C4-2B (cell line): Measurements from ENCODE around the gene PRR36.

Source experiments
- H3K27ac ChIP-seq: fragments of 450-650 bp; 2 replicates; pipeline ENCODE4 v1.5.1; 2017
- ZFX ChIP-seq: fragments of 450-650 bp; IDR thresholded peaks from 2 replicates; pipeline ENCODE4 v1.6.1; 2017

PRR36 gene

DNA sequence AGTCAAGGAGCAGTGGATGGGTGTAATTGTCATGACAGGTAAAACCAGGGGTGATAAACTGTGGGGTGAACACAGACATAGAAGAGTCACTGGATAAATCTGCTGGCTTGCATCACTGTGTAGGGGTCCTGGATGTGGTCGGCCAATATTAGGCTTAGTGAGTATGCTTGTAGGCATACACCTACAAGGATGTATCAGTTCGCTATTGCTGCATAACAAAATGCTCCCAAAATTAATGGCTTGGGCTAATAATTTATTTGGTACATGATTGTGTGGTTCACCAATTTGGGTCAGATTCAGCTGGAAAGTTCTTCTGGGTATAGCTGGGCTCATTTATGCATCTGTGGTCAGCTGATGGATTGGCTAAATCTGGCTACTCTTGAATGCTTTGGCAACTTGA lies 55.4 kb downstream of the PRR36 start:
- no peak for TF ChIP-seq ZFX
- H3K27ac ChIP-seq, result no peak overlapping the region
